ENCODE measurements around the gene UGT1A7.

Gene UGT1A7

DNA sequence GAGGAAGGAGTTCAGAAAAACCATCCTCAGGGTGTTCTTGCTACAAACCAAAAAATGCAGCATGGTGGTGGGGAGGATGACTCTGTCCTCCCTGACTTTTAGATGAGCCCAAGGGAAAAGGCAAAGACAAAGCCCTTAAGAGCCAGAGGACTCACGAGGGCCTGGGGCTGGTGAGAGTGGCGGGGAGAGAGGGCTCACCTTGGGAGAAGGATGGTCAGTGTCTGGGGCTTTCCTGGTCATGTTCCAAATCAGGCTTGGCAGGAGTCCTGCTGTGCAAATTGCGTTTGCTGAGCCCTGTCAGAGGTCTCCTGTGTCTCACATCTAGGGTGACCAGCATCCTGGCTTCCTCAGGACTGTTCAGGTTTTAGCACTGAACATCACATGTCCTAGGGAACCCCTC lies 83.1 kb downstream of the UGT1A7 start:
- DNase-seq: no peak

DNA sequence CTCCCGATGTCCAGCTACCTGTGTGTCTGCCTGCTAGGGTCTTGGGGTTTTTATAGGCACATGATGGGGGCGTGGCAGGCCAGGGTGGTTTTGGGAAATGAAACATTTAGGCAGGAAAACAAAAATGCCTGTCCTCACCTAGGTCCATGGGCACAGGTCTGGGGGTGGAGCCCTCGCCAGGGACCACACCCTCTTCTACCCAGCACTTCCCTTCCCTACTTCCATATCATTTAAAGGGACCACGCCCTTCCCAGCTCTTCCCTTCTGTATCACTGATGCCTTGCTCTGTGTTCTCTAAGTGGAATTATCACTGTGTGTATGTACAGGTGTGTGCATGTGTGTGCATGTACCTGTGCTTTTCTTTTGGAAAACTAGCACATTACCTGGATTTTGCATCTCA lies 84.7 kb downstream of the UGT1A7 start:
- no peak for DNase-seq

DNA sequence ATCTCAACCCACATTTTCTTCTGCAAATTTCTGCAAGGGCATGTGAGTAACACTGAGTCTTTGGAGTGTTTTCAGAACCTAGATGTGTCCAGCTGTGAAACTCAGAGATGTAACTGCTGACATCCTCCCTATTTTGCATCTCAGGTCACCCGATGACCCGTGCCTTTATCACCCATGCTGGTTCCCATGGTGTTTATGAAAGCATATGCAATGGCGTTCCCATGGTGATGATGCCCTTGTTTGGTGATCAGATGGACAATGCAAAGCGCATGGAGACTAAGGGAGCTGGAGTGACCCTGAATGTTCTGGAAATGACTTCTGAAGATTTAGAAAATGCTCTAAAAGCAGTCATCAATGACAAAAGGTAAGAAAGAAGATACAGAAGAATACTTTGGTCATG lies 86.4 kb downstream of the UGT1A7 start:
- DNase-seq: no peak

DNA sequence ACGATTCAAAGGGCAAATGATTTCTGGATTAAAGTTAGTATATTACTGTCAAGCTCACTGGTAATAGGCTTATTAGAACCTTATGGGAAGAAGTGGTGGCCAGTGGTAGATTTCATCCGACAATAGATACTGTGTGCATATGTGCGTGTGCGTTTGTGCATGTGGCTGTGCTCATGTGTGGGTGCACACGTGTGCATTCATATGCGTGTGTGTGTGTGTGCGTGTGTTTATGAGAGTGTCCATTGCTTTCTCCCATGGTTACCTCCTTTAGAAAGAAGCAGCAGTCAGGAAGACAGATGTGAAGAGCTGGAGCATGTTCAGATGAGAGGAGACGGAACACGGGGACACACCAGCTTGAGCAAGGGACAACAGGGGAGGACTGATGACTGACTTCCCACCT lies 87.6 kb downstream of the UGT1A7 start:
- DNase-seq: no peak

DNA sequence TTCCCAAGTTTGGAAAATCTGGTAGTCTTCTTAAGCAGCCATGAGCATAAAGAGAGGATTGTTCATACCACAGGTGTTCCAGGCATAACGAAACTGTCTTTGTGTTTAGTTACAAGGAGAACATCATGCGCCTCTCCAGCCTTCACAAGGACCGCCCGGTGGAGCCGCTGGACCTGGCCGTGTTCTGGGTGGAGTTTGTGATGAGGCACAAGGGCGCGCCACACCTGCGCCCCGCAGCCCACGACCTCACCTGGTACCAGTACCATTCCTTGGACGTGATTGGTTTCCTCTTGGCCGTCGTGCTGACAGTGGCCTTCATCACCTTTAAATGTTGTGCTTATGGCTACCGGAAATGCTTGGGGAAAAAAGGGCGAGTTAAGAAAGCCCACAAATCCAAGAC lies 90.5 kb downstream of the UGT1A7 start:
- no peak for DNase-seq

DNA sequence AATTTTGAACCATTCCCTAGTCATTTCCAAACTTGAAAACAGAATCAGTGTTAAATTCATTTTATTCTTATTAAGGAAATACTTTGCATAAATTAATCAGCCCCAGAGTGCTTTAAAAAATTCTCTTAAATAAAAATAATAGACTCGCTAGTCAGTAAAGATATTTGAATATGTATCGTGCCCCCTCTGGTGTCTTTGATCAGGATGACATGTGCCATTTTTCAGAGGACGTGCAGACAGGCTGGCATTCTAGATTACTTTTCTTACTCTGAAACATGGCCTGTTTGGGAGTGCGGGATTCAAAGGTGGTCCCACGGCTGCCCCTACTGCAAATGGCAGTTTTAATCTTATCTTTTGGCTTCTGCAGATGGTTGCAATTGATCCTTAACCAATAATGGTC lies 90.9 kb downstream of the UGT1A7 start:
- DNase-seq: no peak

DNA sequence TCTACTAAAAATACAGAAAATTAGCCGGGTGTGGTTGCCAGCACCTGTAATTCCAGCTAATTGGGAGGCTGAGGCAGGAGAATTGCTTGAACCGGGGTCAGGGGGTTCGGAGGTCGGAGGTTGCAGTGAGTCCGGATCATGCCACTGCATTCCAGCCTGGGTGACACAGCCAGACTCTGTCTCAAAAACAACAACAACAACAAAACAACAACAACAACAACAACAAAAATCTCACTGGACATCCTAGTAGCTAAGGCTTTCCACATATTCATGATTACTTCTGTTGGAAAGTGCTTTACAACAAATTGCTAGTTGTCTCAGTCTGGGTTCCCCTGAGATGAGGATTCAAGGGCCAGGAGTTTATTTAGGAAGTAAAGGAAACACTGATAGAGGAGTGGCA lies 92.2 kb downstream of the UGT1A7 start:
- no peak for DNase-seq

DNA sequence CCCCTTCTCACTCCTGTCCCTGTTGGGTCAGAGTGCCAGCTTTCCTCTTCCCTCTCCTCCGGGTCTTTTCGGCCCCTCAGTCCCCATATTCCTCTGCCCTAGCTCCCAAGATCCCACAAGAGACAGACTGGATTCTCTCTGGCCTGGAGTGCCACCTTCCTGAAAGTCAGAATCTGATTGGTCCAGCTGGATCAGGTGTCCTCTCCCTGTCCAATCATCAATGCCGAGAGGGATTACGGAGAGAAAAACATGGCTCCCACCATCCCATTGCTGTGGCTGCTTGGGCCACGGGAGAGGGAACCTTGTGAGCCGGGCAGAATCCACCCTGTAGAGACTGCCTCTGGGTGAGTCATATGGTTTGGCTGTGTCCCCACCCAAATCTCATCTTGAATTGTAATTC lies 93.7 kb downstream of the UGT1A7 start:
- DNase-seq: no peak

DNA sequence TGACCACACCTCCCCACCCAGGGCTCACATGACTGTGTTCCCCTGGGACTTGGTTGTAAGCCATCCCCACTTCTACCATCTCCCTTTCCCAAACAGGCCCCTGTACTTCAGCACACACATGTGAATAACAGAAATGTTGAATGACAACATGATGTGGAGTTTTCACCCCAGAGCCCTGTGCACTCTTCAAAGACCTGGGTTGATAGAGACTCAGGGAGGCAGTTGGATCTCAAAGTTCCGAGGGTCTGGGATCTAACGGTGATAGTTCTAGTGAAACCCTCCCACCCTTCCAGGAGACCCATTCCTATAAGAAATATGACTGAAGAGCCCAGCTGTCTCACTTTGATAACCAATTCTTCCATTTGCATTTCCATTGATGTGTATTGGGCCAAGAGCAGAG lies 96.3 kb downstream of the UGT1A7 start, which contains the start of gene MROH2A:
MROH2A (plus strand) TSS at position 301 of the 400 bp plus-strand sequence. CDS start 1,029 bp downstream, outside the sequence.
- no peak for DNase-seq

DNA sequence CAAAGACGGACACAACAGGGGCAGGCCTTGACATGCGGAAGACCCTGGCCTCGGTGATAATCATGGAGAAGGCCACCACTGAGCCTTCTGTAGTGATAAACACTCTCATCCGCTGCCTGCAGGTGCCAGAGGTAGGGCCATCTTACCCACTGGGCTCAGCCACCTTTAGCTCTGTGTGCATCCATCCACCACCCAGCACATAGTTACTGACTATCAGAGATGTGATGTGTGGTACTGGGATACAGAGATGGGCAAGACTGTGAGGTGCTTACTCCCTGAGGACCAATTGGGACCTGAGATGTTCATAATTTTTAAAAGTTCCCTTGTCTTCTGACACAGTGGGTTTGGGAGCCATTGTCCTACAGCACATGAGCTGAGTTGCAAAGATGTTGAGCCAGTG lies 98.0 kb downstream of the UGT1A7 start:
- no peak for DNase-seq

DNA sequence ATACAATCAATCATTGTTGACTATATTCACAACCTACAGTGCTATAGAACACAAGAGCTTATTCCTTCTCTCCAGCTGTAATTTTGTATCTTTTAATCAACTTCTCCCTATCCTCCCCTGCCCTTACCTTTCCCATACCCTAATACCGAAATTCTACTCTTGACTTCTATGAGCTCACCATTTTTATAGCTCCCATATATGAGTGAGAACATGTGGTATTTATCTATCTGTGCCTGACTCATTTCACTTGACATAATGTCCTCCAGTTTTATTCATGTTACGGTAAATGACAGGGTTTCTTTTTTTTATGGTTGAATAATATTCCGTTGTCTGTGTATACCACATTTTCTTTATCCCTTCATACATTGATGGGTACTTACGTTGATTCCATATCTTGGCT lies 99.1 kb downstream of the UGT1A7 start:
- no peak for DNase-seq

DNA sequence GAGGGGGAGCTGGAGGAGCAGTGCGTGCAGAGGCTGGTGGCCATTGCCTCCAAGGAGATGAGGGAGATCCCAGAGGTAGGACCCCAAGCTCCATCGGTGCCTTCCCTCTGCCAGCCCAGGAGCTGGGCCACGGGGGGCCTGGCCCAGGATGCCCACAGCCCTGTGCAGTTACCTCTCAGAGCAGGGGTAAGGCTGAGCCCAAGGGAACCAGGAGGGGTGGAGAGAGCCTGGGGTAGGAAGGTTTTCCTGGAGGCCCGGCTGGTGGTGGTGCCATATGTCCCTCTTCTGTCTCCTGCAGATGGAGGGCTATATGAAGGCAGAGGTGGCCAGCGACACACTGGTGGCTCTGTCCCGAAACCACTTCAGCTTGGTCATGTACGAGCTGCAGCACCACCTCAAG lies 107.9 kb downstream of the UGT1A7 start:
- DNase-seq: no peak

DNA sequence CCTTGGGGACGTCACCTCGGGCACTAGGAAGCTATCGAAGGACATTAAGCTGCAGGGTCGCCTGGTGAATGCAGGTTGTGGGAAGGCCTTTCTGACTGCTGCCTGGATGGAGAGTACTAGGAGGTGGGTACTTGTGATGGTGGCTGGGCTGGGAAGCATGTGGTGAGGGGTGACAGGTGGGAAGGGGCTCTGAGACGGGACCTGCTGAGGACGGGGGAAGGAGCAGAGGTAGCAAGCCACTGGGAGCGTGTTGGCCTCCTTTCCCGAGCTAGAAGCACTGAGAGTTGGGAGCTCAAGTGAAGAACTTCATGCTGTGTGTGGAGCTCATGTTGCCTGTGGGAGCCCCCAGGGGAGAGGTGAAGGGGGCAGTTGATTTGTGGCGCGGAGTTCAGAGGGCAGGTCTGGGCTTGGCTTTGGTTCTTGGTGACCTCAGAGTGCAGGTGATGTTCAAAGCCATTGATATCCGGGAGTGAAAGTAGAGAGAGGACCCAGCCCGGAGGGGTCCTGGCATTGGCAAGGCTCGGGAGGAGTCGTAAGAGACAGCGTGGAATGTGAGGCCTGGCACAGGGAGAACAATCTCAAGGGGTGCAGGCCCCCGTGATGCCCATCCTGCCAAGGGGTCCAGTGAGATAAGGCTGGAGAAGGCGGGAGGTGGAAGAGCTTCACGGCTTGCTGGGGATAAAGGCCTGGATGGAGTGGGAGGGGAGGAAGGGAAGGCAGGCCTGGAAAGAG lies 109.6 kb downstream of the UGT1A7 start:
- DNase-seq: no peak

DNA sequence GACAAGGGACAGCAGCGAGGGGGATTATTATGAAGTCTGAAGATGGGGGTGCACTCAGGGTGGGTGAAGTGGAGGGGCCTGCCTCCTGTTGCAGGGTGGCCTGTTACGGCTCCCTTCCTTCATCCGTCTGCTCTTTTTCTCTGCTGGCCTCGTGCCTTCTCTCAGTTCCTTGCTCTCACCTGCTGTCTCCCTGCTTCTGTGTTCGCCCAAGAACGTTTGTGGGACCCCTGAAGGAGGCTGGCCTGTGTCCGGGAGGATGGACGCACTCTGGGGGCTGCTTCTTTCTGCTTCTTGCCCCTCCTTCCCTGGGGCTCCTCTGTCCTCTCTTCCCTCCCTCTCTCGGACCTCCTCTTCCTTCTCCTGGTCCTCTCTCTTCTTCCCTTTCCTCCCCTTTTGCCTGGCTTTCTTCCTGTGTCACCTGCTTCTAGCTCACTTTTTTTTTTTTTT lies 110.2 kb downstream of the UGT1A7 start:
- DNase-seq: no peak

DNA sequence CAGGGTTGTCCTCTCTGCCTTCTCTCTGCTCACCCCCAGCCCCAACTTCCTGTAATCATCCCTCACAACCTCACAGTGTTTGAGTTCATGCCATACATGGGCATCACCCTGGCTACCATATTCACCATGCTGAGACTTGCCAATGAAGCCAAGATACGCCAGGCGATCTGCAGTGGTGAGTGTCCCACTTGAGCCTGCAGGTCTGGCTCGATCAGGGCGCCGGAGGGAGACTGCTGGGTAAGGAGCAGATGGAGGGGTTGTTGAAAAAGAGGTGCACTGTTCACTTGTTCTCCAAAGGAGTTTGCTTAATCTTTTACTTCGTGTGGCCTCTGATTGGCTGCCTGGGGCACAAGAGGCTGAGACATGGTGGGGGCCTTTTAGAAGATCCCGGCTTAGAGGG lies 111.0 kb downstream of the UGT1A7 start:
- DNase-seq: no peak

DNA sequence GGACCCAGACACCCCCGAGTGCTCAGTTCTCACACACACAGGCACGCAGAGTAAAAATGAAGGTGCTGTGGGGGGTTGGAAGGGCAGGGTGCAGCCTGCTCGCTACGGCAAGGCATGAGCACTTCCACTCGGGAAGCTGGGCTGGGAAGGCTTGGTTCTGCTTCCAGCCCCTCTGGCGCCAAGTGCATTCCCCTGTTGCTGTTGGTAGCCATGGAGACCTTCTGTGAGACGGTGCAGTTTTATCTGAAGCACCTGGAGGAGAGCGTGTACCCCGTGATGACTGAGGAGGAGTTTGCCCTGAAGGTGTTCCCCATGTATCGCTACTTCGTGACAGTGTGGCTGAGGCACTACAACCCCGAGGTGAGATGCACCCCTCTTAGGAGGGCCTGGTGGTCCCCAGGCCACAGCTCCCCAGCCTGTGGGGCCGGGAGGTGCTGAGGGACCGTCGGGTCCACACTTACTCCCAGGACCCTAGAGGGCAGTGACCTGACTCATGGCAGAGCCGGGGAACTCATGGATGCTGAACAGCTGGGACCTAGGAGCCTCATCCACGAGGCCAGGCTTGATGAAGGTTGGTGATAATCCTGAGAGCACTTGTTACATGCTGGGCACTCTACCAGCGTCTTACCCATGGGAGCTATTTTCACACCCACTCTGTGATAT lies 111.9 kb downstream of the UGT1A7 start:
- no peak for DNase-seq

DNA sequence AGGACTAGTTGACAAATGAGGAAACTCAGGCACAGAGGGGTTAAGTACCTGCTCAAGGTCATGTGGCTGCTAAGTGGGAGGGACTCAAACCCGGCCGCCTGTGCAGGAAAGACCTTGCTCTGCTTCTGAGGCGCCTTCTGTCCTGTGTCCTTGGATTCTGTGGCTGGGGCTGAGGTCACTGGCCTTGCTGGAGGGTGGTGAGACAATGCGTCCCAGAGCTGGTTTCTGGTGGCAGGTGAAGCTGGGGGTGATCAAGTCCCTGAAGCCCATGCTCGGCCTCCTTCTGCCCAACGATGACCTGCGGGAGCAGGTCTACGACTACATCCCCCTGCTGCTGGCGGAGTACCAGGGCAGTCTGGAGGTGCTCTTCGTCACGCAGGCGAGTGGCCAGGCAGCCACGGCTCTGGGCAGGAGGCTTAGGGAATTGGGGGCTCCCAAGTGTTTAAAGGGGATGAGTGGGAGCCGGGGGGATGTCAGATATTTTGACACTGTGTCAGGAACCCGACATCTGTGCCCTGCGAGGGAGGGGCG lies 112.5 kb downstream of the UGT1A7 start:
- DNase-seq: no peak

DNA sequence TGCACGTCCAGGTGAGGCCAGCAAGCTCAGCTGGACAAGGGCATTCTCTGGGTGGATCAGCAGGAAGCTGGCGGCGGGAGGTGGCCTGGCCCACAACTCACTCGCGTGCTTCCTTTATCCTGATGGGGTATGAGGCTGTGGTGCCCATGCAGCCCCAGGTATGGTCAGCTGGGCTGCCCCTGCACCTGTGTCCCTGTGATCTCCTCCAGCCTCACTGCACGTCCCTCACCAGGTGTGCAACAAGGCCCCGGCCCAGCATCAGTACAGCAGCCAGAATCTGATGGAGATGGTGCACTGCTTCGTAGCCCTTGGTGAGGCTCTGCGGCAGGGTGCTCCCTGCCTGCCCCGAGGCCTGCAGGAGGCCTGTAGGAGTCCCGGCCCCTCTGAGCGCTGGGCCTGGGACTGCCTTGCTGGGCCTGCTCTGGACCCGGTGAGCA lies 114.1 kb downstream of the UGT1A7 start:
- DNase-seq: no peak

DNA sequence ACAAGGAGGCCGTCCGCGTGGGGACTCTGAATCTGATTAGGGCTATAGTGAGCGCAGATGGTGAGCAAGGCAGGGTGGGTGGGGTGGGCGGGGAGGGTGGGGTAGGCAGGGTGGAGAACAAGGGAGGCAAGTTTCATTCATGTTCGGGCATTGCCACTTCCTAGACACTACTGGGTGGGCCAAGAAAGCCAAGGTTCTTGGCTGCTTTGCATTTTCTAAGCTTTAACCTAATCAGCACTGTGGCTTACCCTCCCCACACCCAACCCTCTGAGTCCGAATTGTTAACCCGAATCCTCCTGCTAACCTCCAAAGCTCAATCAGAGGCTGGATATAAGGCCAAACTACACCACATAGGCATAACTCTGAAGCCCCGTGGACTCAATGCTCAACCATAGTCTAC lies 114.6 kb downstream of the UGT1A7 start:
- no peak for DNase-seq

DNA sequence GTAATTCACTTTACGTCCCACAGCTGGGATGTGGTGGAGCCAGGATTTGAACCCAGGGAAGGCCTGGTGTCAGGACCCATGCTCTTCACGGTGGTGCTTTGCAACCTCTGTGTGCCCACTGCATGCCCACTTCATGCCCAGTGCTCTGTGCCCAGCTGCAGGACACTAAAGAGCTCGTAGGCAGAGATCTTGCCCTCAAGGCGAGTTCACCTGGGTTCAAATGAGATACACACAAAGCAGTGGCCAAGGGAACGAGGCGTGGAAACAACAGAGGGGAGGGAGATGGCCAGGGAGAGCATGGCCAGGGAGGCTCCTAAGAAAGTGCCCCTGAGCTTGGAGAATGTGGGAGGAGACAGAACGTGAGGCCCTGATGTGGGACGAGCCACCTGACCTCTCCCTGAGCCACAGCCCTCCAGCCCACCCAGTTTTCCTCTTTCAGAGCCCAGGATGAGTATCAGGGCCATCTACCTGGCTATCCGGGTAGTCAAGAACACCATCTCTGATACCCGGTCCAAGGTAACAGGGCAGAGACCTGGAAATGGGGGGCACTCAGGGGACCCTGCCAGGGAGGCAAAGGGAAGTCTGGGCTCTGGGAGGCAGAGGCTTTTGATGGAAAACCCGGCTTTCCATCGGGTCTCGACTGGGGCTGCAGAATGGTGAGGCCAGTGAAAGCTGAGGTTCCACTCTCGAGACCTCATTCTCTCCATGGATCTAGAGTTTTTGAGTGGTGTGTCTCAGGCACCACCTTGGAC lies 116.8 kb downstream of the UGT1A7 start:
- no peak for DNase-seq

DNA sequence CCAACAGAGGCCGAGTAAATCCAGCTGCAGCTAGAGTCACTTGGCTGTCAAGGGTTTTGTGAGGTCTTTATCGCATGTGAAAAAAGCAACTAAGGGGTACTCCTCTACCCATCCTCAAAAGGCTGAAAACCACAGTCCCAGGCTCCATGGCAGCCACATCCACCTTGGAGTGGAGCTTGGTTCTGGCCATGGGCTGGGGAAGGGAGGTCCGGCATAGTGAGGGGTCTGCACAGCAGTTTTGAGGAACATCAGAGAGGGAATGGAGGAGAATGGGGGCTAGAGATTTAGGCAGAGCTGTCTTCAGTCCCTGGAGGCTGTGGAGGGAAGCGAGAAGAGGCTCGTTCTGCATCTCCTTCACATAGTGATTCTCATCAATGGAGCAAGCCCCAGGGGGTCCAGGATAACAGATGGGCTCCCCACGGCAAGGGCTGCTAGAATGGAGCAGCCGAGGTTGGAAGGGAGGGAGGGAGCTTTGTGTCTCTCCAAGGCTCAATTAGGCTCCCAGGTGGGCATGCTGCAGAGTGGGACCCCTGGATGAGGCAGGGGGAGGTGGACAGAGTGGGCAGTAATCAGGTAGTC lies 117.5 kb downstream of the UGT1A7 start:
- DNase-seq: no peak

DNA sequence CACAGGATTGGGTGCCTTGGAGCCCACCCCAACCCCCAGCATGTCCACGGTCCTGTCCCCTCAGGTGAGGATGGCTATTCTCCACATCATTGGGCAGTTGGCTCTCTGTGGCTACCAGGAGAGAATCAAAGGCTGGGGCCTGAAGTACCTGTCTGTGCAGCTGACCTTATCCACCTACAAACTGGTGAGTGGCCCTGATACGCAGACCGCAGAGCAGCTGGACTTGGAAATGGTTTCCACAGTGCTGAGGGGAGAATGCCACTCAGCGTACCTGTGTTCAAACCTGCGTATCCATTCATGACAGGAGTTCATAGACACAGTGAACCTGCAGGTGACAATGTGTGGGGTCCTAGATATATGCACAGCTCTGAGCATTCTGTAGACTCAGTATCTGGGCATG lies 118.0 kb downstream of the UGT1A7 start:
- no peak for DNase-seq

DNA sequence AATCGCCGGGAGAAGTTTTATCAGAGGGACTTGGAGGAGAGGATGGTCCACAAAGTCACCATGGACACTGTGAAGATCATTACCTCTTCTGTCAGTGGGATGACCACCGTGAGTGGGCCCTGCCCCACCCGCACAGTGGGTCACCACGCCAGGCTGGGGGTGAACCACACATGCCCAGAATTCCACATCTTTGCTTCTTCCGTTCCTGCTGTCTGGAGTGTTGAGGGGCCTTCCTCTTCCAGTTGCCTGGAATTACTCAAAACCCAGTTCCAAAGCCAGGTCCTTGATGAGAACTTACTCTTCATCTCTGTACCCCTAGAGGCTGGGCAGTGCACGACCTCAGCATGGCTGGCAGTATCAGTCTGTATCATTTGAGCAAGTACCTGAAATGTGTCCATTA lies 118.5 kb downstream of the UGT1A7 start:
- DNase-seq: no peak
